ENCODE results near the gene MBTPS1. TPM values are rescaled to one million over a fixed set of nuclear protein-coding genes. Genes with fewer than 3 reads are reported as not detected.

Gene MBTPS1
- total RNA-seq, 2 donors from 2014 or later = 79.0 to 133 TPM

- Histone ChIP-seq H3K36me3 (no peaks in the 10 kb centered on the region), H3K4me1 (replicated peaks) (peaks cover 5% of the 10 kb centered on the region), H3K27me3 (replicated peaks; ENCODE audit: insufficient read depth) (no peaks in the 10 kb centered on the region), H3K27ac (no peak overlapping the region), H3K9me3 (no peaks in the 10 kb centered on the region), H3K4me3 (no peak overlapping the region)
- intact Hi-C loops (cut with DNase I) = no loop called here
- TF ChIP-seq POLR2A (IDR thresholded peaks at IDR 0.05) = no peak
- TF ChIP-seq POLR2AphosphoS5 (IDR thresholded peaks at IDR 0.05) = no peak
- TF ChIP-seq CTCF (IDR thresholded peaks at IDR 0.05) = no peak
- no peak for DNase-seq (ENCODE audit: low spot score)
- WGBS = 52% methylated on average over 2 of the region's 2 CpGs
Measured at GRCh38 chr16:84138500-84138823, 21.7 kb upstream of the MBTPS1 start.

GRCh38 chr16:84137769-84138357 is 21.1 kb upstream of the MBTPS1 start:
- no peak for DNase-seq (ENCODE audit: low spot score)
- H3K27ac ChIP-seq = no peak overlapping the region
- no peak for TF ChIP-seq POLR2A (IDR thresholded peaks at IDR 0.05)
- no peak for TF ChIP-seq CTCF (IDR thresholded peaks at IDR 0.05)
- TF ChIP-seq POLR2AphosphoS5 (IDR thresholded peaks at IDR 0.05) = no peak
- 91% methylated on average over 7 of the region's 7 CpGs for WGBS
- intact Hi-C loops (cut with DNase I) = no loop called here
- peaks cover 5% of the 10 kb centered on the region for H3K4me1 ChIP-seq (replicated peaks)
- no peaks in the 10 kb centered on the region for H3K36me3 ChIP-seq
- no peaks in the 10 kb centered on the region for H3K27me3 ChIP-seq (replicated peaks; ENCODE audit: insufficient read depth)
- no peaks in the 10 kb centered on the region for H3K9me3 ChIP-seq
- H3K4me3 ChIP-seq = no peak overlapping the region

GRCh38 chr16:84137287-84137686 is 20.5 kb upstream of the MBTPS1 start:
- Histone ChIP-seq H3K9me3 (no peaks in the 10 kb centered on the region), H3K36me3 (no peaks in the 10 kb centered on the region), H3K4me1 (replicated peaks) (peaks cover 5% of the 10 kb centered on the region), H3K27ac (no peak overlapping the region), H3K27me3 (replicated peaks; ENCODE audit: insufficient read depth) (no peaks in the 10 kb centered on the region), H3K4me3 (no peak overlapping the region)
- no peak for DNase-seq (ENCODE audit: low spot score)
- WGBS = 80% methylated on average over 8 of the region's 8 CpGs
- TF ChIP-seq POLR2A (IDR thresholded peaks at IDR 0.05) = no peak
- no peak for TF ChIP-seq POLR2AphosphoS5 (IDR thresholded peaks at IDR 0.05)
- no peak for TF ChIP-seq CTCF (IDR thresholded peaks at IDR 0.05)
- intact Hi-C loops (cut with DNase I) = no loop called here

GRCh38 chr16:84136331-84137125 is 19.8 kb upstream of the MBTPS1 start:
- Histone ChIP-seq H3K36me3 (no peaks in the 10 kb centered on the region), H3K27me3 (replicated peaks; ENCODE audit: insufficient read depth) (no peaks in the 10 kb centered on the region), H3K4me3 (no peak overlapping the region), H3K27ac (no peak overlapping the region), H3K4me1 (replicated peaks) (peaks cover 5% of the 10 kb centered on the region), H3K9me3 (no peaks in the 10 kb centered on the region)
- TF ChIP-seq POLR2AphosphoS5 (IDR thresholded peaks at IDR 0.05) (no peak), POLR2A (IDR thresholded peaks at IDR 0.05) (no peak), CTCF (IDR thresholded peaks at IDR 0.05) (no peak)
- no peak for DNase-seq (ENCODE audit: low spot score)
- intact Hi-C loops (cut with DNase I) = no loop called here
- 87% methylated on average over 11 of the region's 11 CpGs for WGBS
